Thoracic aorta (tissue), 2 donors: ENCODE measurements around the gene TTC3. TPM values are rescaled to one million over a fixed set of nuclear protein-coding genes. Genes with fewer than 3 reads are reported as not detected.

Experiments used
- ATAC-seq: fragments of 150-250 bp; one replicate; pipeline ENCODE4 v1.8.0; 2017; ENCODE audit warnings: low read depth; ENCODE audit not compliant: insufficient number of reproducible peaks, low FRiP score
- DNase-seq: peaks from one replicate; pipeline ENCODE4 v3.0.0-alpha.2; 2020; ENCODE audit warnings: low spot score
- H3K27ac ChIP-seq, 2 donors: fragments of 200-600 bp; sonication (generic); 1 replicate in 1 of 2; 2 replicates in 1 of 2; pipeline ENCODE4 v1.5.1; 2016; ENCODE audit warnings: mild to moderate bottlenecking in 2 of 2, moderate library complexity in 2 of 2
- H3K27me3 ChIP-seq: fragments of 200-600 bp; sonication (generic); replicated peaks from 2 replicates; pipeline ENCODE4 v1.6.0; 2016; ENCODE audit warnings: mild to moderate bottlenecking; ENCODE audit not compliant: insufficient read depth
- H3K36me3 ChIP-seq: fragments of 200-600 bp; sonication (generic); one replicate; pipeline ENCODE4 v1.5.1; 2016
- H3K4me1 ChIP-seq, 2 donors: fragments of 200-600 bp; sonication (generic); 1 replicate in 1 of 2; 2 replicates in 1 of 2; pipeline versions ENCODE4 v1.5.1 to v1.6.0; 2016; ENCODE audit warnings: low read depth in 2 of 2, mild to moderate bottlenecking in 1 of 2; ENCODE audit not compliant: control insufficient read depth in 1 of 2
- H3K4me3 ChIP-seq: fragments of 200-600 bp; sonication (generic); 2 replicates; pipeline ENCODE4 v1.5.1; 2016; ENCODE audit warnings: mild to moderate bottlenecking
- H3K9me3 ChIP-seq: fragments of 200-600 bp; sonication (generic); 2 replicates; pipeline ENCODE4 v1.5.1; 2016
- total RNA-seq, 2 donors: library from RNA; depleted of rRNA; stranded (reverse); fragments of >200 nt; gene quantifications; one replicate each; pipeline versions ENCODE4 v1.1.0 to v1.2.3, GENCODE V29; 2016
- TF ChIP-seq, protein P1 (sequence below): fragments of 200-600 bp; sonication (generic); IDR thresholded peaks from one replicate; pipeline ENCODE4 v1.5.1; 2019; ENCODE audit warnings: antibody characterized with exemption

Gene TTC3
- total RNA-seq, 2 donors from 2014 or later, result 85.2 to 115 TPM

- Histone ChIP-seq H3K4me3 (no peak overlapping the region), H3K9me3 (no peaks in the 10 kb centered on the region), H3K27ac (no peak overlapping the region), H3K27me3 (no peaks in the 10 kb centered on the region), H3K36me3 (no peaks in the 10 kb centered on the region), H3K4me1 (no peaks in the 10 kb centered on the region)
- TF ChIP-seq, protein P1, sequence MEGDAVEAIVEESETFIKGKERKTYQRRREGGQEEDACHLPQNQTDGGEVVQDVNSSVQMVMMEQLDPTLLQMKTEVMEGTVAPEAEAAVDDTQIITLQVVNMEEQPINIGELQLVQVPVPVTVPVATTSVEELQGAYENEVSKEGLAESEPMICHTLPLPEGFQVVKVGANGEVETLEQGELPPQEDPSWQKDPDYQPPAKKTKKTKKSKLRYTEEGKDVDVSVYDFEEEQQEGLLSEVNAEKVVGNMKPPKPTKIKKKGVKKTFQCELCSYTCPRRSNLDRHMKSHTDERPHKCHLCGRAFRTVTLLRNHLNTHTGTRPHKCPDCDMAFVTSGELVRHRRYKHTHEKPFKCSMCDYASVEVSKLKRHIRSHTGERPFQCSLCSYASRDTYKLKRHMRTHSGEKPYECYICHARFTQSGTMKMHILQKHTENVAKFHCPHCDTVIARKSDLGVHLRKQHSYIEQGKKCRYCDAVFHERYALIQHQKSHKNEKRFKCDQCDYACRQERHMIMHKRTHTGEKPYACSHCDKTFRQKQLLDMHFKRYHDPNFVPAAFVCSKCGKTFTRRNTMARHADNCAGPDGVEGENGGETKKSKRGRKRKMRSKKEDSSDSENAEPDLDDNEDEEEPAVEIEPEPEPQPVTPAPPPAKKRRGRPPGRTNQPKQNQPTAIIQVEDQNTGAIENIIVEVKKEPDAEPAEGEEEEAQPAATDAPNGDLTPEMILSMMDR, result no peak
- ATAC-seq (no peak), DNase-seq (no peak)
These were observed 8.2 kb upstream of the TTC3 start for GRCh38 chr21:37064841-37065240.

DNA sequence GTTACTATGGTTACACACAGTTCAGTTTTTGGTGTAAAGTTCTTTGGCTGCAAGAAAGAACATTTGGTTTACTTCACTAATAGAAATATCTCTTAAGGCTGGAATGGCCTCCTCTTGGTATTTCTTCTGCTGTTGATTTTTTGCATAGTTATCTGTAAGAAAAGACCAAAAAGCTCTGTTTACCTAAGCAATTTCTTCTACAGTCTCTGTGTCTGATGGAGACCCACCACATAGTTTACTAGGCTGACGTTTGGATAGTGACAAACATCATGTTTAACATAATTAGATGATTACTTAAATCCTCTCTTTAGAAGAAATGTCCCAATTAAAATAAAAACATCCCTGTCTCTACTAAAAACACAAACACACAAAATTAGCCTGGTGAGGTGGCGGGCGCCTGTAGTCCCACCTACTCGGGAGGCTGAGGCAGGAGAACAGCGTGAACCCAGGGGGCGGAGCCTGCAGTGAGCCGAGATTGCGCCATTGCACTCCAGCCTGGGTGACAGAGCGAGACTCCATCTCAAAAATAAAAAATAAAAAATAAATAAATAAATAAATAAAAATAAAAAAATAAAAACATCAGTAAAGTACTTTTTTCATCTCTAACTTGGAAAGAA is 7.4 kb upstream of the TTC3 start:
- TF ChIP-seq, protein P1, result no peak
- Histone ChIP-seq H3K36me3 (no peaks in the 10 kb centered on the region), H3K27me3 (no peaks in the 10 kb centered on the region), H3K27ac (no peak overlapping the region), H3K4me1 (no peaks in the 10 kb centered on the region), H3K4me3 (no peak overlapping the region), H3K9me3 (no peaks in the 10 kb centered on the region)
- ATAC-seq (no peak), DNase-seq (no peak)

DNA sequence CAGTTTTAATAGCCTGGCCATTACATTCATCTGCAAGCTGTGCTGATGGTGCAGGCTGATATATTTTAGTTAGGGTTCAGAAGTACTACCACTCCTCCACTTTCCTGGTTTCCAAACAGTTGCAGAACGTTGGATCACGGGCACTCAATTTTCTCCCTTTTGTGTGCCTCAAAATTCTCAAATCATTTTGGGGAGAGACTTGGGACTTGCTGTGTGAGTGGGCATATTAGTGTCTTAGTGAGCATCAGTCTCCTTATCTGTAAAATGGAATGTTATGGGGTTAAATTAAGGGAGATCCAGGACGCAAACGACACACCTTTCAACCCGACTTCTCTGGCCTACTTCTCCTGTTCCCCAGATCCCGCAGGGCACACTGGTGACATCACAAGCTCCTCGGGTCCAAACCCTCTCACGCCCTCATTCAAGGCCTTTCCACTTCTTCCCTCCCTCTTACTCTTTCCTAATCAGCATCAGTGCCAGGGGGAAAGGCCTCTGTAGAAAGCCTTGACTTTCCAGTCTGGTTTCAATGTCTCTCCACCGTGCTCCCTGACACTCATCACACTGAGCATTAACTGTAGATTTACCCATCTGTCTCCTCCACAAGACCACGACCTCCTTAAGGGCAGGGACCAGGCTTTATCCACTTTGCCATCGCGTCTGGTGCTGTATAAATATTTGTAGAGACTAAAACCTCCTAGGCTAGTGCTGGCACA is 1.3 kb upstream of the TTC3 start:
- Histone ChIP-seq H3K9me3 (no peaks in the 10 kb centered on the region), H3K36me3 (no peaks in the 10 kb centered on the region), H3K4me1 (peaks cover 12 to 30% of the 10 kb centered on the region in 2 donors), H3K27me3 (no peaks in the 10 kb centered on the region), H3K4me3 (peak overlapping the region; percentile 89), H3K27ac (peak overlapping the region; percentile 96 to 99)
- TF ChIP-seq, protein P1, result no peak
- ATAC-seq (peak; percentile 35), DNase-seq (no peak)

DNA sequence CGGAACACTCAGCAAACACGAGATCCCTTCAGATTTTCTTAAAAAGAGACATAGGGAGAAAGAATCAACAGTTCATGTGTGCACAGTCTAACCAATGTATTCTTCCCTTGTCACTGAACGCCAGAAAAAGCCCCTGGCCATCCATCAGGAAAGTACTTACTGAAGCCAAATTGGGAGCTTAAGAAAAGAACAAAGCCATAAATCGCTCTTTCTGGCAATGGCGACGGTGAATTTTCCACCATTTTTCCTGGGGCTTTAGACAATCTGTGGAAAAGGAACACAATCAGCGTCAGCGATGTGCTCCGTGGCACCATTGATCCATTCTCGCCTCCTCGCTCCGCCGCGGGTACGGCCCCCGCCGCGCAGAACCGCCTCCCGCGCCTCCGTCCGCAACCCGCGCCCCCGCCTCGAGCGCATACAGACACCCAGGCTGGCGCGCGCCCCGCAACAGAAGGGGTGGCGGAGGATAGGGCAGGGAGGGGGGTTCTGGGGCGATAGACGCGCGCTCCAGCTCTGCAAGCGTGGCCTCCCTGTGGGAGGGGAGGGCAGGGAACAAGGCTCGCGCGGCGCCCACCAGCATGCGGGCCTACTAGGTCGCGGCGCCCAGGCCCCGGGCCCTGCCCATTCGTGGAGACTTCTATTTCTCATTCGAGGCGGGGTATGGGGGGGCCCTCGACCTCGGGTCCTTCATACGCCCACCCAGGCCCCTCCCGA is 623 bp upstream of the TTC3 start:
- Histone ChIP-seq H3K27ac (peak overlapping the region; percentile 96 to 99), H3K4me1 (peaks cover 12 to 30% of the 10 kb centered on the region in 2 donors), H3K27me3 (no peaks in the 10 kb centered on the region), H3K9me3 (no peaks in the 10 kb centered on the region), H3K36me3 (no peaks in the 10 kb centered on the region), H3K4me3 (peak overlapping the region; percentile 89)
- ATAC-seq, result peak; percentile 34
- DNase-seq, result peak; percentile 46
- TF ChIP-seq, protein P1, result no peak
